Measurements from ENCODE around the gene S1PR4. TPM values are rescaled to one million over a fixed set of nuclear protein-coding genes. Genes with fewer than 3 reads are reported as not detected.

The S1PR4 gene
- total and polyA plus RNA-seq, 2 donors (not counting 1 experiment from before 2014, with no cell fraction given): 84.2 to 129 TPM

GRCh38 chr19:3184847-3185460, 6.4 kb downstream of the S1PR4 start:
- POLR2A ChIA-PET: interaction anchor here (0.7 to 1.7 kb wide), 4 partner anchors 9 to 1916 kb away, joined by 3 to 4 read pairs (median 3); no protein-coding TSS in a partner anchor
- Mint-ChIP-seq H3K4me1 (peaks cover 68% of the 10 kb centered on the region), H3K27ac (peak overlapping the region; percentile 94), H3K27me3 (no peaks in the 10 kb centered on the region), H3K4me3 (peak overlapping the region; percentile 93), H3K9me3 (ENCODE audit: insufficient read depth) (no peaks in the 10 kb centered on the region)
- TF ChIP-seq CTCF (IDR thresholded peaks at IDR 0.05): no peak
- TF ChIP-seq EZH2 (IDR thresholded peaks at IDR 0.05; ENCODE audit: borderline replicate concordance, insufficient read depth, low read depth, low read length, poor library complexity, severe bottlenecking): no peak
- WGBS (ENCODE audit: insufficient coverage): 24% methylated on average over 12 of the region's 14 CpGs
- Histone ChIP-seq H3K36me3 (replicated peaks in 1 of 2; ENCODE audit: control extremely low read depth in 1 of 2, control insufficient read depth in 1 of 2, extremely low read depth in 1 of 2, insufficient read depth in 2 of 2, low read length in 1 of 2) (peaks cover 0 to 44% of the 10 kb centered on the region in 2 experiments), H3K4me2 (replicated peaks; ENCODE audit: low read depth, low read length, poor library complexity, severe bottlenecking) (peak overlapping the region; percentile 100), H3K4me3 (ENCODE audit: control extremely low read depth in 1 of 5, extremely low read depth in 1 of 5, insufficient read depth in 1 of 5, low read depth in 2 of 5, low read length in 4 of 5) (peak overlapping the region; percentile 61 to 88 (median 79)), H2AFZ (ENCODE audit: insufficient read depth, low read depth, low read length, poor library complexity, severe bottlenecking) (peak overlapping the region; percentile 77), H3K9me3 (ENCODE audit: control extremely low read depth in 1 of 3, control insufficient read depth in 2 of 3, insufficient read depth in 1 of 3, low read length in 2 of 3) (no peaks in the 10 kb centered on the region), H3K27ac (ENCODE audit: low read length in 2 of 2) (peak overlapping the region in 1 of 2 donors; percentile 59), H3K27me3 (replicated peaks in 1 of 4; ENCODE audit: control extremely low read depth in 1 of 4, control insufficient read depth in 3 of 4, insufficient read depth in 4 of 4, low read length in 3 of 4) (no peaks in the 10 kb centered on the region), H3K4me1 (ENCODE audit: control insufficient read depth in 2 of 2, insufficient read depth in 2 of 2, low read length in 2 of 2) (peaks cover 51 to 83% of the 10 kb centered on the region in 2 donors), H3K9ac (ENCODE audit: low read length) (peak overlapping the region; percentile 88), H3K79me2 (ENCODE audit: control insufficient read depth, insufficient read depth, low read length) (peaks cover 95% of the 10 kb centered on the region), H4K20me1 (ENCODE audit: control insufficient read depth, insufficient read depth, low read length, poor library complexity, severe bottlenecking) (peaks cover 98% of the 10 kb centered on the region)
- DNase-seq (no peak), ATAC-seq (ENCODE audit: low read depth) (peak; percentile 8)
- intact Hi-C loops (cut with micrococcal nuclease): loop anchor here (1.0 to 10.0 kb wide), 5 partner anchors 120 to 1940 kb away; partner anchors contain the start of genes ATP5F1D, DOHH, FEM1A and MIDN
- CTCF ChIA-PET: interaction anchor here (0.8 to 1.9 kb wide), 5 partner anchors 23 to 109 kb away, joined by 3 to 4 read pairs (median 3); no protein-coding TSS in a partner anchor

Data from B cell (primary cell).